ENCODE results near the gene CELF4. TPM values are rescaled to one million over a fixed set of nuclear protein-coding genes. Genes with fewer than 3 reads are reported as not detected.

CELF4 gene
- total RNA-seq, 4 donors from 2014 or later = not detected

DNA sequence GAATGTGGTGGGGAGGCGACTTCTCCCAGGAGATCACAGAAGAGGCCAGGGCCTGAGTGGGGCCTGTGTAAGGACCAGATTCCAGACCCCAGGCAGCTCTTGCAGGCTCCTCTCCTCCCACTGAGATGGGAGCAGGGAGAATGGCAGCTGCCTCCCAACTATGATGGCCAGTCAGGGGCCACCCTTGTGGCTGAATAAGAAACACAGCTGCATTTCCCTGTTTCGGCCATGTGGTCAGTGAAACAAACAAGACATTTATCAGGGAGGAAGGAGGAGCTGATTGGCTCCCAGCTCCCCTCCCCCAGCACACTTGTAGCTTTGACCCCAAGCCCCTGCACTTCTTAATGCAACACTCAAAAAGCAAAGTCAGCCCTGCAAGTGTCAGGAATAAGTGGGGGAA is 143.5 kb downstream of the CELF4 start:
- DNase-seq (ENCODE audit: low spot score in 2 of 2) = no peak
- H3K4me1 ChIP-seq = no peaks in the 10 kb centered on the region
- 40 to 53% methylated on average over 2 of the region's 2 CpGs for WGBS, 2 donors
- TF ChIP-seq POLR2A (IDR thresholded peaks at IDR 0.05) (no peak), CTCF (IDR thresholded peaks at IDR 0.05) (no peak), EP300 (IDR thresholded peaks at IDR 0.05) (no peak)
- no peaks in the 10 kb centered on the region for H3K36me3 ChIP-seq
- no peak overlapping the region for H3K4me3 ChIP-seq
- H3K9me3 ChIP-seq = no peaks in the 10 kb centered on the region
- H3K27ac ChIP-seq = no peak overlapping the region
- H3K27me3 ChIP-seq = no peaks in the 10 kb centered on the region

- Histone ChIP-seq H3K36me3 (no peaks in the 10 kb centered on the region), H3K9me3 (no peaks in the 10 kb centered on the region), H3K4me1 (no peaks in the 10 kb centered on the region), H3K27ac (no peak overlapping the region), H3K27me3 (no peaks in the 10 kb centered on the region), H3K4me3 (no peak overlapping the region)
- no peak for TF ChIP-seq POLR2A (IDR thresholded peaks at IDR 0.05)
- no peak for TF ChIP-seq CTCF (IDR thresholded peaks at IDR 0.05)
- no peak for TF ChIP-seq EP300 (IDR thresholded peaks at IDR 0.05)
- no peak for DNase-seq (ENCODE audit: low spot score in 2 of 2)
- 54 to 60% methylated on average over 14 to 16 of the region's 16 CpGs for WGBS, 2 donors
Measured at GRCh38 chr18:37421341-37422077, 144.1 kb downstream of the CELF4 start.

GRCh38 chr18:37420315-37420880 is 145.2 kb downstream of the CELF4 start:
- TF ChIP-seq POLR2A (IDR thresholded peaks at IDR 0.05) (no peak), EP300 (IDR thresholded peaks at IDR 0.05) (no peak), CTCF (IDR thresholded peaks at IDR 0.05) (no peak)
- H3K9me3 ChIP-seq = no peaks in the 10 kb centered on the region
- no peak for DNase-seq (ENCODE audit: low spot score in 2 of 2)
- no peaks in the 10 kb centered on the region for H3K36me3 ChIP-seq
- H3K4me3 ChIP-seq = no peak overlapping the region
- H3K27me3 ChIP-seq = no peaks in the 10 kb centered on the region
- H3K27ac ChIP-seq = no peak overlapping the region
- 82 to 85% methylated on average over 6 to 7 of the region's 7 CpGs for WGBS, 2 donors
- no peaks in the 10 kb centered on the region for H3K4me1 ChIP-seq

- Histone ChIP-seq H3K27me3 (no peaks in the 10 kb centered on the region), H3K4me1 (no peaks in the 10 kb centered on the region), H3K4me3 (no peak overlapping the region), H3K36me3 (no peaks in the 10 kb centered on the region), H3K27ac (no peak overlapping the region), H3K9me3 (no peaks in the 10 kb centered on the region)
- DNase-seq (ENCODE audit: low spot score in 2 of 2) = no peak
- no peak for TF ChIP-seq CTCF (IDR thresholded peaks at IDR 0.05)
- no peak for TF ChIP-seq EP300 (IDR thresholded peaks at IDR 0.05)
- TF ChIP-seq POLR2A (IDR thresholded peaks at IDR 0.05) = no peak
- 87 to 95% methylated on average over 6 to 7 of the region's 7 CpGs for WGBS, 2 donors
Measured at GRCh38 chr18:37419866-37420265, 145.7 kb downstream of the CELF4 start.

DNA sequence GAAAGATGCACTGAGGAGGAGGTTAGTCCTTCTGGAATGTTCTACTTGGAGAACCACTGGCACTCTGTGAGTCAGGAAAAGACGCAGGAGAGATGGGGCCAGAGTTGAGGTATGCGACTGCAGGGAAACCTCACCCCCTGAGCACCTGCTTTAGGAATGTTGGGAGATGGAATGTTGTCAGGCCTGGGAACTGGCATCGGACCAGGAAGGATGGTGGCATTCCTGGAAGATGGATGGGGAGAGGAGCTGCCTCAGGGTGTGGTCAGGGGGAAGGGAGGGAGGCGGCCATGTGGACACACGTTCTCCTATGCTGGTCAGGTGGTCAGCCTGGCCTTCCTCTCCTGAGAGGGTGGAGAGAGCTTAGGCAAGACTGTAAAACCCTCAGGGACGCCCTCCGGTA is 146.3 kb downstream of the CELF4 start:
- TF ChIP-seq POLR2A (IDR thresholded peaks at IDR 0.05) (no peak), CTCF (IDR thresholded peaks at IDR 0.05) (no peak), EP300 (IDR thresholded peaks at IDR 0.05) (no peak)
- no peak overlapping the region for H3K27ac ChIP-seq
- H3K9me3 ChIP-seq = no peaks in the 10 kb centered on the region
- WGBS, 2 donors = 87 to 88% methylated on average over 6 to 7 of the region's 7 CpGs
- DNase-seq (ENCODE audit: low spot score in 2 of 2) = no peak
- H3K36me3 ChIP-seq = no peaks in the 10 kb centered on the region
- no peak overlapping the region for H3K4me3 ChIP-seq
- H3K27me3 ChIP-seq = no peaks in the 10 kb centered on the region
- H3K4me1 ChIP-seq = no peaks in the 10 kb centered on the region
